ENCODE data around the gene PCBP1.
A peak's percentile ranks its signal among the peaks of the same experiment; 100 is the strongest.
"Not testable (repeated sequence)": the region's sequence is repeated elsewhere in the genome, so short reads cannot be mapped to it uniquely, and the experiment has no call there.

PCBP1 gene

DNA sequence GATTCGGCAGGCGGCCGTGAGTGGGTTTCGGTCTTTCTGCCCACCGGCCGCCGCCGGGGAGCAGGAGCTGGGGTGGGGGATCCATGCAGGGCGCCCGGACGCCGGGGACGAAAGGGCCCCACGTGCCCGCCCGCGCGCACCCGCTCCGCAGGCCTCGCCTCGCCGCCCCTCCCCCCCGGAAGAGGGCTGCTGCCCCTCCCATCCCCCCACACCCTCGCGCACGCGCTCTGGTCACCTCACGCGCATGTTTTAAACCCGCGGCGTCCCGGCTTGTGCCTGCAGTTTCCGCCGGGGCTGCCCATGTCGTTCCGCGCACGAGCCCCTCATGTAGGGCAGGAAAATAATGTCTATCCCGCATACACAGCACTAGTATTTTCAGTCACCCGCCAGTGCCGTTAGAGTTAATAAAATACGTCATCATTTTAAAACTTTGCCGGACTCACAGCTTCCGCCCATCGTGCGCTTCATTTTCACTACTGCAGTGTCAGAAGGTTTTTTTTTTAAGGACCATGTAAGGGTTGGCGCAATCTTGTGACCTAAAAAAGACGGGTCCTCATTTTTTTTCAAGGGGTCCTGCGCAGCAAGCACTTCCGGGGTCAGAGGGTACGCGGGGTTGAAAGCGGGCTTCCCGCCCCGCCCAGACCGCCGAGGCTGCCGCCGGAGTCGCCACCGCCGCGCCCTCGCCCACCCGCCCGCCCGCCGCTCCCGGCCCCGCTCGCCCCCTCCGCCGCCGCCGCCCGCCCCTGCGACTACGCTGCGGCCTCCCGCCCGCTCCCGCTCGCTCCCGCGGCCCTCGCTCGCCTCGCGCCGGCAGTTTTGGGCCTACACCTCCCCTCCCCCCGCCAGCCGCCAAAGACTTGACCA is at the start of gene PCBP1:
Gene PCBP1, plus strand, starts transcription at position 640 of the 864 bp plus-strand sequence. CDS start 267 bp downstream, outside the sequence.
- DNase-seq = peak; percentile 21

DNA sequence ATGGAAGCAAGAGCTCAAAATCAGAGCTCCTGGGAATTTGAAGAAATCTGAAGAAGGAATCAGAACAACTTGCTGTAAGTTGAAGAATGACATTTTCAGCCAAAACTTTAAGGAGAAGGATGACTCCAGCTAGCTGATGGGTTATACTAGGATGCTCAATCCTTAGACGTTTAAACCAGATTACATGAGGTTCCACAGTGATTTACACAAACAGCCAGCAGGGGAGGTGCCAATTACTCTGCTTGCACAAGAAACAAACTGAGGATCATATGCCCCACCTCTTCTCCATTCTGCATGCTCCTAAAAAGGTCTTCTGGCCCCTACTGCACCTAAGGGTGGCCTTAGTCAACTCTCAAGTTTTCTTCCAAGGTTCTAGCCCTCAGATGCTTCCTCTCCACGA is 47.9 kb upstream of the PCBP1 start:
- no peak for DNase-seq

DNA sequence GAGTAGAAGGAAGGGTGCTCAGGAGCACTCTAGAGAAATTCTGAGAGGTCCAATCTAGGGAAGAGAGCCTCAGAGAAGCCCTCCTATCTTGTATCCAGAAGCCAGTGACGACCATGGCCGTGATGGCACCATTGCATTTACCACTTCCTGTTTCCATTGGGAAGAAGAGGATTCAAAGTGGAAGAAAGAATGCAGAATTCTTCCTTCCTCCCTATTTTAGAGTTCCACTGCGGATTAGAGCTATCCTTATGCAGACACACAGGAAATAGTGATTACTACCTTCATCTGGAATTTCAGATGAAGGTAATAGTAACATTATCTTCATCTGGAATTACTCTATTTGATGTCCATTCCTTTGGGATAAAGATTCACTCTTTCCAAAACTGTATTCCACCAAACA is 45.6 kb upstream of the PCBP1 start:
- no peak for DNase-seq

DNA sequence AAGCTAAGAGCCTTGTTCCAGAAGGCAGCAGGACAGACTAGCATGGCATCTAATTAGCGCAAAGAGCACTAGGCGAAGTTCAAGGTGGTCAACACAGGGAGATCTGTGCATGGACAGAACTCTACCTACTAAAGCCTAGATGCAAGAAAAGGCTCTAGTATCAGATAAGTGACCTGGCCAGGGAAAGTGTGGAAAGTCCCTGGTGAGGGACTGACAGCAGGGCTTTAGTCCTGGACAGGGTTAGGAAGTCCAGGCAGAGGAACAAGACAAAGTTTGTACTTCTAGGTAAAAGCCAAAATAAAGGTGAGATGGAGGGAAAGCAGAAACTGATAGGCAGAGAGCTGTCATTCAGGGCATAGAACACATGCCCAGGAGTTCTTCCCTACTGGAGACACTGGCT is 45.0 kb upstream of the PCBP1 start:
- DNase-seq = no peak

DNA sequence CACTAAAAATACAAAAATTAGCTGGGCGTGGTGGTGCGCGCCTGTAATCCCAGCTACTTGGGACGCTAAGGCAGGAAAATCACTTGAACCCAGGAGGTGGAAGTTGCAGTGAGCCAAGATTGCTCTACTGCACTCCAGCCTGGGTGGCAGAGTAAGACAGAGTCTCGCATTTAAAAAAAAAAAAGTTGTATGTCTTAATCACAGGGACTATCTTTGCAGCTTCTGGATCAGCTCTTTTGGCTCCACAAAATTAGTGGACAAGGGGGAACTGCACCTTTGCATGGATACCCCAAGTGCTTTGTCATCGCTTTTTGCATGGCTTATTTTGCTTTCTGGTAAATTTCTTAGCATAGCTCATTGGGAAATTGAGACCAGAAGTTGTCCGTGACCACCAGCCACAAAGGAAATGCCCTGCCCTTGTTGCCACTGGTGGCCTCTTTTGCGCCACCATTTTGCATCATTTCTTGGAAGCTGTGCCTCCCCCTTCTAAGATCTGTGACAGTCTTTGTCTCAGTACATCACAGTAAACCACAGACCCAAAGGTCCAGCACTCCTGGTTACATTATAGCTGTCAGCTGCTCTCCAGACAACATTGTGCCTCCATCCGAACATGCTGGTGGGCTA is 43.9 kb upstream of the PCBP1 start:
- DNase-seq = no peak

DNA sequence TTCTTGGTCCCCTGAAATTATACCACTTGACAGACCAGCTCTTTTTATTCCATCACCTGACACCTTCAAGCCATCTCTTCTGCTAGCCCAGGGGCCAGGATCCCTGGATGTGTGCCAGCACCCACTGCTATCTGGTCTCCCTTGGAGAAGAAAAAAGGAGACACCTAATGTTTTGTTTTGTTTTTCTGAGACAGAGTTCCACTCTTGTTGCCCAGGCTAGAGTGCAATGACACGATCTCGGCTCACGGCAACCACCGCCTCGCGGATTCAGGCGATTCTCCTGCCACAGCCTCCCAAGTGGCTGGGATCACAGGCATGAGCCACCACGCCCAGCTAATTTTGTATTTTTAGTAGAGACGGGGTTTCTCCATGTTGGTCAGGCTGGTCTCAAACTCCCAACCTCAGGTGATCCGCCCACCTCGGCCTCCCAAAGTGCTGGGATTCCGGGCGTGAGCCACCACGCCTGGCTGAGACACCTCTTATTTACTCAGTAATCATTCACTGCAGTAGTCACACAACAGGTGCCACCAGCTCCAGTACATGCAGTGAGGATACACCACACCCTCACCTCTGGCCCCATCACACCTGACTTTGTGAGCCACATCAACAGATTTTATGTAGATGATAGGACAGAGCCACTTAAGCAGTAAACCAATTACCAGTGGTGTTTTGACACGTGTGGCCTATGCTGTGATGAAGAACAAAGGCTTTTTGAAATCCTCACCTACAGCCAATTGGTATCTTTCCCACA is 42.8 kb upstream of the PCBP1 start:
- no peak for DNase-seq

DNA sequence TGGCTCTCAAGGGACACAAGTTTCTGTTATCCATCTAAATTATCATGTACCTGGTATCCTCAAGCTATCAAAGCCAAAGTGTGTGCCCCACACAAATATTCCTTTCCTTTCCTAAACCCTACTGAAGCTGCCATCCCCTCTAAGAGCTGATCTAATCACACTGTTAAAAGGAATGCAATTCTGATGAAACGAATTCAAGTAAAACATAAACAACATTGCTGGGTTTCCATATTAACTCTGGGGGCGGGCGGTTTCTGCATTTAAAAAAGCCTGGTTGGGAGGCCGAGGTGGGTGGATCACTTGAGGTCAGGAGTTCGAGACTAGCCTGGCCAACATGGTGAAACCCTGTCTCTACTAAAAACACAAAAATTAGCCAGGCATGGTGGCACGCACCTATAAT is 41.9 kb upstream of the PCBP1 start:
- DNase-seq = no peak

DNA sequence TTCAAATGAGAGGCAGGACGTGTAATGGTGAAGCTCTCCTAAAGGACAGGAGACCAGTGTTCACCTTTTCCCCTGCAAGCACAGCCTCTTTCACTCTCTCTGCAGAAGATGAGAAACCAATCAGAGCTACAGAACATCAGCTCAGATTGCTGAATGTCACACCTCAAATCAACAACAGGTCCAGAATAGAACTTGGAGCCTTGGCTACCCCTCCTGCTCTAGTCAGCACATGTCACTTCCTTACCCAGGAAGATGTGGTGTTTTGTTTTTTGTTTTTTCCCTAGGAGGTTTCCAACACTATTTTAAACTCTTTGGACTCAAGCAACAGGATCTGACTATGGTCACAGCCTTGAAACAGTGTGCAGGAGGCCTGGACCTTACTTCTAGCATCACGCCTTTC is 41.3 kb upstream of the PCBP1 start:
- DNase-seq = no peak

DNA sequence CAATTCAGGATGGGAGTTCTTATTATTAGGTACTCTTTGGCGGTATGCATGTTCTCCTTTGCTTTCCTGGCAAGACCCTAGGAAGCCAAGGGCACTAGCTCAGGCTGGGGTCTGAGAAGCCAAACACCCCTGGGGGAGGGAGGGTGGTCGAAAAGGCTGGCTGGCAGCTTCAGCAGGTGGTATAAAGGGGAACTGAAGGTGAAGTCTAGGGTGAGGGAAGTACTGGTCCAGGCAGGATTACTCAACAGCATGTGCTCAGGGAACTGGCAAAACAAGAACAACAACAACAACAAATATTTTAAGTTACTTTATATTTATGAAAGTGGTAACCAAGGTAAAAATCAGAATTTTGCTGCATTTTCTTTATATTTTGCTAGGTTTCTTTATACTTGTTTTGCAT is 40.7 kb upstream of the PCBP1 start:
- DNase-seq = no peak

DNA sequence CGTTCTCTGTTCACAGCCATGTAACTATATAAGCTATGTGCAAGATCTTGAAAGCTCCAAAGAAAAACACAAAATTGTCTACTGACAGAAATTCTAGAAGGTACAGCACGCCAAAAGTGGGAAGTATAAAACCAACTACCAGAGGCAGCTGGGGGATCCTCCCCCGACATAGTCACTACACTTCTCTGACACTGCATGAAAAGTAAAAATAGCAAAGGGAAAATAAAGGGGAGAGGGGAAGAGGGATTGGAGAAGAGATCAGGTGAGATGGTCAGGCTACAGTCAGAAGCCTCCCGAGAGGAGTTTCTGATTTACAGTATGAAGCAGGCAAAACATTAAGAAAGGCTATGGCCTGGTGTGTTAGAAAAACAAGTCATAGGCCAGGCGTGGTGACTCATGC is 39.8 kb upstream of the PCBP1 start:
- no peak for DNase-seq

DNA sequence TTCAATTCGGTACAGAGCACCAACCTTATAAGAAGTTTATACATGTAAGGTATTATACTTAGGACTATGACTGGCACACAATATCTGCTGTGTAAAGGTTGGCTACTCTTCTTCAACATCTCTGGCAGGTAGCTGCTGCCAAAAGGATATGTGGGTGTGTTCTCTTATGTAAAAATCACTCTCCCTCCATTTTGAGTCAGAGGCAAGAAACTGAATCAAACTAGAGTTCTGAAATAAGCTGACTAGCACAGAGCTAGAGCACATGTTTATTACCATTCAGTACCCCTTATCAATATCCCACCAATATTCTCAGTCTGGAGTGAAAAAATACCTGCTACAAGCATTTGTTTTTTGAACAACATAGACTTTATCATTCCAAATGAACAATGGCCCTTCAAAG is 38.0 kb upstream of the PCBP1 start:
- no peak for DNase-seq

DNA sequence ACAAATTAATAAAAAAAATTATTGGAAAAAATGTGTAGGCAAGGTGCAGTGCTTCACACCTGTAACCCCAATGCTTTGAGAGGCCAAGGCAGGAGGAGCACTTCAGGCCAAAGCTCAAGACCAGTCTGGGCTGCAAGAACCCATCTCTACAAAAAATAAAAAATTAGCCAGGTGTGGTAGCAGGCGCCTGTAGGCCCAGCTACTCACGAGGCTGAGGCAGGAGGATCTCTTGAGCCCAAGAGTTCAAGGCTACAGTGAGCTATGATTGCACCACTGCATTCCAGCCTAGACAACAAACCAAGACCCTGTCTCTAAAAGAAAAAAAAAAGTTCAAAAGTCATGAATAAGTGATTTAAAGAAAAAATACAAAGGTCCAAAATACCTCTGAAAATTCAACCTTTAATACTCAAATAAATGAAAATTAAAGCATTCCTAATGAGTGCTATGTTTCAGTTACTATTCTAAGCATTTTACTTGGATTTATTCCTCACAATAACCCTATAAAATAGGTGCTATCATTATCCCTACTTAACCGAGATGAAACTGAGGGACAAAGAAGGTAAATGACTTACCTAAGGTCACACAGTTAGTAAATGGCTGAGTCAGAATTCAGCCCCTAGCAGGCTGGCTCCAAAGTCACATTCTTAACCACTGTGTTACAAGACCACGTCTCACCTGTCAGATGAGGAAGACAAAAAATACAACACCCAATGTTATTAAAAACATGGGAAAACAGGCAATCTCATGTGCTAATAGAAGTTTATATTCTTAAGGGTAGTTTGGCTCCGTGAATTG is 36.4 kb upstream of the PCBP1 start:
- no peak for DNase-seq

DNA sequence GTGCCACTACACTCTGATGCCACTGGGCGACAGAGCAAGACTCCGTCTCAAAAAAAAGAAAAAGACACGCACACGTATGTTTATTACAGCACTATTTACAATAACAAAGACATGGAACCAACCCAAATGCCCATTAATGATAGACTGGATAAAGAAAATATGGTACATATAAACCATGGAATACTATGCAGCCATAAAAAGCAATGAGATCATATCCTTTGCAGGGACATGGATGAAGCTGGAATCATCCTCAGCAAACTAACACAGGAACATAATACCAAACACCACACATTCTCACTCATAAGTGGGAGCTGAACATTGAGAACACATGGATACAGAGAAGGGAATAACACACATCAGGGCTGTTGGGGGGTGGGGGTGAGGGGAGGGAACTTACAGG is 32.0 kb upstream of the PCBP1 start:
- DNase-seq = not testable (repeated sequence)

DNA sequence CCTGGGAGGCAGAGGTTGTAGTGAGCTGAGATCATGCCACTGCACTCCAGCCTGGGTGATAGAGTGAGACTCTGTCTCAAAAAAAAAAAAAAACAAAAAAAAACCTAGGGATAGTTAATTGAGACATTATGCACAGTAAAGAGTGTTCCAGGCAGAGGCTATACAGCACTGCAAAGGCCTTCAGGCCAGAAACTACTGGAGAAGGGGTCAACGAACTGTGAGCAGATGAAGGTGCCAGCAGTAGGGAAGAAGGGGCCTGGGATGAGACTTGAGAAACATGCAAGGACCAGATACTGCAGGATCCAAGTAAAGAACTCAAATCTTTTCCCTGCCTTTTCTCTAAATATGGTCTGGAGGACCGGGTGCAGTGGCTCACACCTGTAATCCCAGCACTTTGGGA is 26.0 kb upstream of the PCBP1 start:
- DNase-seq = no peak

DNA sequence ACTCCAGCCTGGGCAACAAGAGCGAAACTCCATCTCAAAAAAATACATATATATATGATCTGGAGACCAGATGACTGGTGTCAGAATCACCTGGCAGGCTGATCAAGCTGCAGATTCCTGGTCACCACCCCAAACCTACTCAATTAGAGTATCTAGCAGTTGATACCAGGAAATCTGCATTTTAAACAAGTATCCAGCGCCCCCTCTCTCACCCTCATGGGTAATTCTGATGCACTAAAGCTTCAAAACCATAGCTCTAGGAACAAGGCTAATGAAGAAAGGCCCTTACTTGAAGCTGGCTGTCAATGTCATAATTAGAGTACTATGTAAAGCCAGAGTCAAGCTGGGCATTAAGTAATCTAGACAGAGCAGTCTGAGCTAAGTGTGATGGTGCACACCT is 25.0 kb upstream of the PCBP1 start:
- no peak for DNase-seq

DNA sequence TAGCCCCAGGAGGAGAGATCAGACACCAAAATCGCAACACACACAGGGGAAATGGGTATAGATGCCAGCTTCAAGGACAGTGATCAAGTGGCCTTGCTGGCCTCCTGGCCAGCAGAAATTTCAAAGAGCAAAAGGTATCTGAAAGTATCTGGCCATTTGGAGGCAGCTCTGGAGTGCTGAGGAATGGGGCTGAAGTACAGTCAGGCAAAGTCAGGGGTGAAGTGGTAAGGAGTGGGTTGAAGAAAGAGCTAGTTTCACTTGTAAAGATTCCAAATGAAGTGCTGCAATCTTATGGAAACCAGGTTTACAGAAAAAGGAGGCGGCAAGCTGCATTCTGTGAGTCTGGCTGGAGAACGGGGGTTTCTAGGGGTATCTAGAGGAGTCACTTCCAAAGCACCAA is 19.2 kb upstream of the PCBP1 start:
- DNase-seq = no peak

DNA sequence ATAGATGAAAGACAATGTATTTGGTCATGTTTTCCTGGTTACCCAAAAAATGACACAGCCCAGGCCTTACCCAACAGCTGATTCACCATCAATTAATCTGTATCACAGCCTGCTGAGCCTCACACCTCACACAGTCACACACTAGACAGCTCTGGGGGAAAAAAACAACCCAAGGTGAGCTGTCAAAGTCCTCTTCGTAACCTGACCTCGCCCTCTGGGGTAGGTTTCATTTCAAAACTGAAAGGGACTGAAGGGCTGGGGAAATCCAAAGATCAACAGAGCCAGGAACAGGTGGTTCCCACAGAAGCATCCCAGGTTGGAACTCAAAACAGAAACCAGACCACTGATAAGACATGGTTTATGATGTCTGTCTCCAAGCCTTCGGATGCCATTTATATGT is 18.2 kb upstream of the PCBP1 start:
- DNase-seq = no peak

DNA sequence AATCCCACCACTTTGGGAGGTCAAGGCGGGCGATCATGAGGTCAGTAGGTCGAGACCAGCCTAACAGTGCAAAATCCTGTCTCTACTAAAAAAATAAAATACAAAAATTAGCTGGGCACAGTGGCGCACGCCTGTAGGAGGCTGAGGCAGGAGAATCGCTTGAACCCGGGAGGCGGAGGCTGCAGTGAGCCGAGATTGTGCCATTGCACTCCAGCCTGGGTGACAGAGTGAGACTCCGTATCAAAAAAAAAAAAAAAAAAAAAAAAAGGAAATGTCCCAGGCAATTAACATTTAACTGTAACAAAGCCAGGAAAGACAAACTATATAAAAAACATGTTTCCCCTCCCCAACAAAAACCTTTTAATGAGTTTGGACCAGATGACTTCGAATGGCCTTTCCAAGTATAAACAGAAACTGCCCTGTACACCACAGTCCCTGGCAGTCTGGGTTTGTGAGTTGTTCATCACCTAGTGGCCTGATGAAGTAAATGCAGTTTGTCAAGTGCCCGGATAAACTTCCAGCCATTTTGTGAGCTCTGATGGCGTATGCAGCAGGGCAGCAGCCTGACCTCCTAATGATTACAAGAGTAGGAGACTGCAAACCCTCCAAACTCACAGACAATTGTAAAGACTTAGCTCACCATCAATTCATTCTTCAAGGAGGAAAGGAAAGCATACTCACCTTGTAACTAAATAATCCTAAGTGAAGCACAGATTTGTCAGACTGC is 16.6 kb upstream of the PCBP1 start:
- DNase-seq = no peak

DNA sequence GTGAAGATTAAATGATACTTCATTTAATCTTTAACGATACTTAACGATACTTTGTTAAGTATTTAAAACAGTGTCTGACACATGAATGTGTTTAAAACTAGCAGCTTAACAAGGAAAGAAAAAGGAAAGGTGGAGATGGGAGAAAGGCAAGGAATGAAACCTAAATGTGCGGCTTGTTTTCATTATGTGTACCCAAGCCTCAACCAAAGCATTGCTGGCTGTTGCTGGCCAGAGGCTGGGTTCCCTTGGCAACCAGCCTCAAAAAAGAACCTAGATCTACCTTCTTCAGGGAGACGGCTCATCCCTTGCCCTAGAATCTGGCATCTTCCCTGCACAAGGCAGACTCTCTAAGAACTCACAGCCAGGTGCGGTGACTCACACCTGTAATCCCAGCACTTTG is 13.8 kb upstream of the PCBP1 start:
- DNase-seq = no peak

DNA sequence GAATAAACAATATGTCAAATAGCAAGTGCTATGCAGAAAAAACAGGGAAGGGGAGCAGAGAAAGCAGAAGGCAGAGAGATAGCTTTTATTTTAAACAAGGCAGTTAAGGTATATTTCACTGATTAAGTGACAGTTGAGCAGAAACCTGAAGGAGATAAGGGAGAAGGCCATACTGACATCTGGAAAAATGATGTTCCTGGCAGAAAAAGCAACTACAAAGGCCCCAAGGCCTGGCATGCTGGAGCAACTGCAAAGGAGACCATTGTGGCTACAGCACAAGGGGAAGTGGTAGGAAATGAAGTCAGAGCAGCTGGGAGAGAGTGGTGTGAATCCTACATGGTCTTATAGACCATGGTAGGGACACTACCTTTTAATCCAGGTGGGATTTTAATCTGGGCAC is 8.9 kb upstream of the PCBP1 start:
- no peak for DNase-seq

DNA sequence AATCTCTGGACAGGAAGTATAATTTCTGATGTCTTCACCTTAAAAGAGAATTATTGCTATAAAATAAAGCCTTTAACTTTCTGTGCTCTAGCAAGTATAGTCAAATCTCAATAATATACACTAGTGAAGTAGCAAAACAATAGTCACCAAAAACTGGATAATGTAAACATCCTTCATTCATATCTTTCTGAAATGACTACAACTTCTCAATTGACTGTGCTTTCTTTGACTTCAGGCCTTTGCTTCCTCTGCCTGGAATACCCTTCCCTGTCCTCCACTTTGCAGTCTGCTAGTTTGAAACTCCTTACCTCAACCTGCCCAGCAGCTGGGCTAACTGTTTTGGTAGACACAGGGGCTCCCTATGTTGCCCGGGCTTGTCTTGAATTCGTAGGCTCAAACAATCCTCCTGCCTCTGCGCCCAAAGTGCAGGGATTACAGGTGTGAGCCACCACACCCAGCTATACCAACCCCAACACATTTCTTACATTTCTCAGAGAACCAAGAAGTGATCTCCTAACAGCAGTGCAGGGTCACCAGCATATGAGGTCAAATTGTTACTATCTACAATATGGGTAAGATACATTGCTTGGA is 6.6 kb upstream of the PCBP1 start:
- no peak for DNase-seq

DNA sequence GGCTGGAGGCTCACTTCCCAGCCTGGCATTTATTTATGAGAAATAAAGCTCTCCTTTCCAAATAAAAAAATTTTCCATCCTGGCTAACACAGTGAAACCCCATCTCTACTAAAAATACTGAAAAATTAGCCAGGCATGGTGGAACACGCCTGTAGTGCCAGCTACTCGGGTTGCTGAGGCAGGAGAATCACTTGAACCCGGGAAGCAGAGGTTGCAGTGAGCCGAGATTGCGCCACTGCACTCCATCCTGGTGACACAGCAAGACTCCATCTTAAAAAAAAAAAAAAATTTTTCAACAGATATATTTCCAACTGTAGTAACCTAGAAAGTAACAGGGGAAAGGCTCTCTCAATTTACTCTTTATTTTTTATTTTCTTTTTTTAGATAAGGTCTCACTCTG is 6.1 kb upstream of the PCBP1 start:
- DNase-seq = no peak
